Kasumi-1 (cell line): ENCODE measurements around the gene NMNAT2.
"Not testable (repeated sequence)": the region's sequence is repeated elsewhere in the genome, so short reads cannot be mapped to it uniquely, and the experiment has no call there.

Source experiments
- DNase-seq, 2 experiments: peaks; one replicate each; lab custom pipeline; 2025; lab: John Stamatoyannopoulos, UW

Gene NMNAT2

GRCh38 chr1:183417772-183418491, at the start of gene NMNAT2:
Gene NMNAT2, minus strand, starts transcription at chr1:183418380. Its CDS starts 113 bp downstream, at chr1:183418267.
- DNase-seq = no peak

- no peak for DNase-seq
Measured at GRCh38 chr1:183467687-183468086, 49.5 kb upstream of the NMNAT2 start.

GRCh38 chr1:183466781-183467180, 48.6 kb upstream of the NMNAT2 start:
- DNase-seq = no peak

GRCh38 chr1:183463566-183463965, 45.4 kb upstream of the NMNAT2 start:
- no peak for DNase-seq

GRCh38 chr1:183461350-183461749, 43.2 kb upstream of the NMNAT2 start:
- peak; percentile 51 to 53 for DNase-seq

GRCh38 chr1:183460596-183460995, 42.4 kb upstream of the NMNAT2 start:
- DNase-seq = no peak

- no peak for DNase-seq
Measured at GRCh38 chr1:183457449-183457848, 39.3 kb upstream of the NMNAT2 start.

GRCh38 chr1:183456826-183457225, 38.6 kb upstream of the NMNAT2 start:
- no peak for DNase-seq

- DNase-seq = no peak
Measured at GRCh38 chr1:183454377-183454776, 36.2 kb upstream of the NMNAT2 start.

GRCh38 chr1:183450093-183450492, 31.9 kb upstream of the NMNAT2 start:
- DNase-seq = no peak

GRCh38 chr1:183449223-183449770, 31.1 kb upstream of the NMNAT2 start:
- DNase-seq = no peak

GRCh38 chr1:183444243-183444642, 26.1 kb upstream of the NMNAT2 start:
- no peak for DNase-seq

- DNase-seq = no peak
Measured at GRCh38 chr1:183443466-183443865, 25.3 kb upstream of the NMNAT2 start.

- DNase-seq = no peak
Measured at GRCh38 chr1:183443011-183443410, 24.8 kb upstream of the NMNAT2 start.

- DNase-seq = no peak
Measured at GRCh38 chr1:183438060-183438459, 19.9 kb upstream of the NMNAT2 start.

- DNase-seq = no peak
Measured at GRCh38 chr1:183435497-183435896, 17.3 kb upstream of the NMNAT2 start.

GRCh38 chr1:183433703-183434102, 15.5 kb upstream of the NMNAT2 start:
- no peak for DNase-seq

- no peak for DNase-seq
Measured at GRCh38 chr1:183432548-183432875, 14.3 kb upstream of the NMNAT2 start.

GRCh38 chr1:183431840-183432547, 13.8 kb upstream of the NMNAT2 start:
- no peak for DNase-seq

- not testable (repeated sequence) for DNase-seq
Measured at GRCh38 chr1:183427591-183427990, 9.4 kb upstream of the NMNAT2 start.

- no peak for DNase-seq
Measured at GRCh38 chr1:183424691-183425090, 6.5 kb upstream of the NMNAT2 start.

- no peak for DNase-seq
Measured at GRCh38 chr1:183423541-183423940, 5.4 kb upstream of the NMNAT2 start.

- no peak for DNase-seq
Measured at GRCh38 chr1:183419399-183419798, 1.2 kb upstream of the NMNAT2 start.
